Measurements from ENCODE around the gene WDR73.

WDR73 gene

DNA sequence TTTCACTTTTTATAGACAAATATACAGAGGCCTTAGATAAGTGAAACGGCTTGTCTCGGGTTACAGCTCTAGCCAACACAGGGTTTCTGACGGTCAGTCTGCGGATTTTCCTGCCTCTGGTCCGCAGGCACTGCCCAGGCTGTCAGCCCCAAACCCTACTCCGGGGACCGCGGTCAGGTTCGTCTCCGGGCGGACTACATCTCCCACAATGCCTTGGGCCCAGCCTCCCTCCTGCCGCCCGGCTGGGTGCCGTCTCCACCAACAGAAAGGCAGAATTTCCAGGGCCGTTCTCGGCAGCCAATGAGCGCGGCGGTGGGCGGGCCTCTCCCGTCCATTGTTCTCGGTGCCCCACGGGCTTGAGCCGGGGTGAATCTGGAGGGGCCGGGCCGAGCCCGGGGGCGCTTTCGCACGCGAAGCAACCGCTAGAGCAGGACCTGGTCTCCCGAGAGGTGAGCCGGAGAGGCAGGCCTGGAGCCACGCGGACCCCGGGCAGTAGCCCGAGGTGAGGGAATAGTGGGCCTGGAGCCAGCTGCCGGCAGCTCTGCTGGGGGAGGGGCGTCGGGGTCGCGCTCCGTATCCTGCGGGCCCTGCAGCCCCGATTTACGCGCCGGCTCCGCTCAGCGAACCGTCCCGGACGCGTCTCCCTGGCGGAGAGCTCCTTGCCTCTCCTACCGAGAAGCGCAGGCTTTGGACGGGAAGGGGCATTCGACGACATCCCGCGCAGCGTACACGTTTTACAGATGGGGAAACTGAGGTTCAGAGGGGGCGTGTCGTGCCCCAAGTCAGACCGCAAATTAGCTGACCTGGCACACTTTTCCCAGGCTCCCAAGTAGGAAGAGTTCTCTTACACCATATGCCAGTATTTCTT lies 53.2 kb downstream of the WDR73 start, which contains the start of gene ZSCAN2:
TSS of gene ZSCAN2 (plus strand) at position 323 of the 868 bp plus-strand sequence. CDS start 2,919 bp downstream, outside the sequence.
- Histone ChIP-seq H3K79me1 (ENCODE audit: low read depth, low read length) (no peaks in the 10 kb centered on the region), H2BK15ac (ENCODE audit: low read length) (no peak within 1 kb of the TSS), H2BK120ac (ENCODE audit: low read depth, low read length) (no peak within 1 kb of the TSS), H3K14ac (ENCODE audit: low read length) (peak within 1 kb of the TSS; percentile 99), H4K91ac (ENCODE audit: low read depth, low read length, poor library complexity) (no peak within 1 kb of the TSS), H3K4me3 (ENCODE audit: low read length in 2 of 2) (peak within 1 kb of the TSS; percentile 95 to 97), H4K8ac (ENCODE audit: low read depth, low read length) (no peak within 1 kb of the TSS), H3K4me2 (ENCODE audit: insufficient read depth, low read length, poor library complexity, severe bottlenecking) (peak within 1 kb of the TSS; percentile 93), H2AK5ac (ENCODE audit: low read depth, low read length) (peak within 1 kb of the TSS; percentile 89), H3K9me3 (replicated peaks in 1 of 2; ENCODE audit: control insufficient read depth in 2 of 2, insufficient read depth in 1 of 2, low read depth in 1 of 2, low read length in 2 of 2) (peaks cover 0 to 2% of the 10 kb centered on the region in 2 donors), H3K27me3 (ENCODE audit: control insufficient read depth in 3 of 3, insufficient read depth in 3 of 3, low read depth in 1 of 3, low read length in 3 of 3) (peaks cover 0 to 8% (median 2%) of the 10 kb centered on the region in 3 experiments), H3K9ac (ENCODE audit: low read depth, low read length, poor library complexity) (peak within 1 kb of the TSS; percentile 96), H3K27ac (replicated peaks; ENCODE audit: low read length) (peak within 1 kb of the TSS; percentile 79), H3K23ac (ENCODE audit: low read depth, low read length, poor library complexity) (peak within 1 kb of the TSS; percentile 92), H2BK5ac (ENCODE audit: low read length) (peak within 1 kb of the TSS; percentile 77), H3K18ac (ENCODE audit: low read length) (peak within 1 kb of the TSS; percentile 99), H3K4ac (ENCODE audit: low read length) (no peak within 1 kb of the TSS), H3K4me1 (ENCODE audit: control insufficient read depth in 2 of 2, insufficient read depth in 1 of 2, low read depth in 1 of 2, low read length in 2 of 2) (peaks cover 4% of the 10 kb centered on the region in 2 donors), H2BK12ac (ENCODE audit: low read length) (no peak within 1 kb of the TSS), H2AFZ (ENCODE audit: low read length) (peak within 1 kb of the TSS; percentile 96), H3K36me3 (replicated peaks in 1 of 2; ENCODE audit: control insufficient read depth in 2 of 2, insufficient read depth in 2 of 2, low read length in 2 of 2) (peaks cover 12 to 25% of the 10 kb centered on the region in 2 donors)
- no CpG with 5 or more reads among the region's 68 CpGs for WGBS, 2 donors (ENCODE audit: extremely low coverage in 2 of 2, insufficient read length in 2 of 2, insufficient replicate concordance in 1 of 2)
- peak; percentile 95 for DNase-seq (ENCODE audit: low spot score)

DNA sequence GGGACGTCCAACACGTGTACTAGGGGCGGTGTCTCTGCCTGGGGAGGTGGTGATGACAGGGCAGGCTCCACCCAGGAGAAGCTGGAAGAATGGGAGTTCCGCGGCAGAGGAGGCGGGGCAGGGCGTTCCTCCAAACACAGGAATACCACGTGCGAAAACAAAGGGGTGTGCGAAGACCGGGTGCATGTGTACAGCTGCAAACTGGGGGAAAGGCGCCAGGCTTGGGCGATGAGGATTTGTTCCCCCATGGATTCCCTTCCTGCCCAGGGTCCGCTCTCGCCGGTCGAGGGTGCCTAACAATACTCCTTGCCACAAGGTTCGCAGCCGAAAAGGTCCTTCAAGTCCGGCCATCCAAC lies 53.8 kb downstream of the WDR73 start:
- H3K14ac ChIP-seq (ENCODE audit: low read length), result no peak overlapping the region
- H3K4ac ChIP-seq (ENCODE audit: low read length), result no peak overlapping the region
- H3K9ac ChIP-seq (ENCODE audit: low read depth, low read length, poor library complexity), result no peak overlapping the region
- H3K4me1 ChIP-seq (ENCODE audit: control insufficient read depth in 2 of 2, insufficient read depth in 1 of 2, low read depth in 1 of 2, low read length in 2 of 2), result peaks cover 4% of the 10 kb centered on the region in 2 donors
- H2AFZ ChIP-seq (ENCODE audit: low read length), result peak overlapping the region; percentile 96
- H3K18ac ChIP-seq (ENCODE audit: low read length), result peak overlapping the region; percentile 53
- peaks cover 11 to 19% of the 10 kb centered on the region in 2 donors for H3K36me3 ChIP-seq (replicated peaks in 1 of 2; ENCODE audit: control insufficient read depth in 2 of 2, insufficient read depth in 2 of 2, low read length in 2 of 2)
- no CpG with 5 or more reads among the region's 20 CpGs for WGBS, 2 donors (ENCODE audit: extremely low coverage in 2 of 2, insufficient read length in 2 of 2, insufficient replicate concordance in 1 of 2)
- no peak overlapping the region for H2BK12ac ChIP-seq (ENCODE audit: low read length)
- H3K9me3 ChIP-seq (replicated peaks in 1 of 2; ENCODE audit: control insufficient read depth in 2 of 2, insufficient read depth in 1 of 2, low read depth in 1 of 2, low read length in 2 of 2), result peaks cover 0 to 2% of the 10 kb centered on the region in 2 donors
- no peak overlapping the region for H2BK120ac ChIP-seq (ENCODE audit: low read depth, low read length)
- H3K79me1 ChIP-seq (ENCODE audit: low read depth, low read length), result no peaks in the 10 kb centered on the region
- H4K8ac ChIP-seq (ENCODE audit: low read depth, low read length), result no peak overlapping the region
- peak overlapping the region; percentile 60 to 95 for H3K4me3 ChIP-seq (ENCODE audit: low read length in 2 of 2)
- H2AK5ac ChIP-seq (ENCODE audit: low read depth, low read length), result no peak overlapping the region
- no peak overlapping the region for H2BK15ac ChIP-seq (ENCODE audit: low read length)
- no peak overlapping the region for H2BK5ac ChIP-seq (ENCODE audit: low read length)
- H4K91ac ChIP-seq (ENCODE audit: low read depth, low read length, poor library complexity), result no peak overlapping the region
- peaks cover 0 to 8% (median 2%) of the 10 kb centered on the region in 3 experiments for H3K27me3 ChIP-seq (ENCODE audit: control insufficient read depth in 3 of 3, insufficient read depth in 3 of 3, low read depth in 1 of 3, low read length in 3 of 3)
- peak overlapping the region; percentile 93 for H3K4me2 ChIP-seq (ENCODE audit: insufficient read depth, low read length, poor library complexity, severe bottlenecking)
- no peak for DNase-seq (ENCODE audit: low spot score)
- H3K27ac ChIP-seq (replicated peaks; ENCODE audit: low read length), result no peak overlapping the region
- H3K23ac ChIP-seq (ENCODE audit: low read depth, low read length, poor library complexity), result no peak overlapping the region

DNA sequence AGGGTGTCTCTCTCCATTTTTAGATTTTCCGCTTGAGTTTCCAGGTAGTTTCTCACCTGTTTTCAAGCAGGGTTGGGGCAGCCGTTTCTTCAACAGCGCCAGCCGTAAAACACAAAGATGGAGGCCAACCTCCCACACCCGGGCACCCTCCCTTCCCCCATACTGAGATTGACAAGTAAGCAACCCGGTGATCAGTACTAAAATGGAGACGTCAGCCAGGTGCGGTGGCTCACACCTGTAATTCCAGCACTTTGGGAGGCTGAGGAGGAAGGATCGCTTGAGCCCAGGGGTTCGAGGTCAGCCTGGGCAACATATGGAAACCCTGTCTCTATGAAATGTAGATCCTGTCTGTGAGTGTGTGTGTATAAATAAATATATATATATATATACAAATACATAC lies 54.2 kb downstream of the WDR73 start:
- Histone ChIP-seq H3K4me2 (ENCODE audit: insufficient read depth, low read length, poor library complexity, severe bottlenecking) (no peak overlapping the region), H3K4ac (ENCODE audit: low read length) (no peak overlapping the region), H3K4me3 (ENCODE audit: low read length in 2 of 2) (peak overlapping the region in 1 of 2 donors; percentile 95), H3K18ac (ENCODE audit: low read length) (no peak overlapping the region), H2BK120ac (ENCODE audit: low read depth, low read length) (no peak overlapping the region), H3K9me3 (replicated peaks in 1 of 2; ENCODE audit: control insufficient read depth in 2 of 2, insufficient read depth in 1 of 2, low read depth in 1 of 2, low read length in 2 of 2) (peaks cover 0 to 2% of the 10 kb centered on the region in 2 donors), H2BK12ac (ENCODE audit: low read length) (no peak overlapping the region), H3K27me3 (ENCODE audit: control insufficient read depth in 3 of 3, insufficient read depth in 3 of 3, low read depth in 1 of 3, low read length in 3 of 3) (peaks cover 0 to 8% (median 2%) of the 10 kb centered on the region in 3 experiments), H3K36me3 (replicated peaks in 1 of 2; ENCODE audit: control insufficient read depth in 2 of 2, insufficient read depth in 2 of 2, low read length in 2 of 2) (peaks cover 8 to 15% of the 10 kb centered on the region in 2 donors), H3K14ac (ENCODE audit: low read length) (no peak overlapping the region), H2AFZ (ENCODE audit: low read length) (no peak overlapping the region), H3K79me1 (ENCODE audit: low read depth, low read length) (no peaks in the 10 kb centered on the region), H3K23ac (ENCODE audit: low read depth, low read length, poor library complexity) (no peak overlapping the region), H2AK5ac (ENCODE audit: low read depth, low read length) (no peak overlapping the region), H3K9ac (ENCODE audit: low read depth, low read length, poor library complexity) (no peak overlapping the region), H3K4me1 (ENCODE audit: control insufficient read depth in 2 of 2, insufficient read depth in 1 of 2, low read depth in 1 of 2, low read length in 2 of 2) (peaks cover 4% of the 10 kb centered on the region in 2 donors), H2BK5ac (ENCODE audit: low read length) (peak overlapping the region; percentile 35), H4K91ac (ENCODE audit: low read depth, low read length, poor library complexity) (no peak overlapping the region), H4K8ac (ENCODE audit: low read depth, low read length) (no peak overlapping the region), H2BK15ac (ENCODE audit: low read length) (no peak overlapping the region), H3K27ac (replicated peaks; ENCODE audit: low read length) (no peak overlapping the region)
- no peak for DNase-seq (ENCODE audit: low spot score)
- WGBS, 2 donors (ENCODE audit: extremely low coverage in 2 of 2, insufficient read length in 2 of 2, insufficient replicate concordance in 1 of 2), result no CpG with 5 or more reads among the region's 10 CpGs

DNA sequence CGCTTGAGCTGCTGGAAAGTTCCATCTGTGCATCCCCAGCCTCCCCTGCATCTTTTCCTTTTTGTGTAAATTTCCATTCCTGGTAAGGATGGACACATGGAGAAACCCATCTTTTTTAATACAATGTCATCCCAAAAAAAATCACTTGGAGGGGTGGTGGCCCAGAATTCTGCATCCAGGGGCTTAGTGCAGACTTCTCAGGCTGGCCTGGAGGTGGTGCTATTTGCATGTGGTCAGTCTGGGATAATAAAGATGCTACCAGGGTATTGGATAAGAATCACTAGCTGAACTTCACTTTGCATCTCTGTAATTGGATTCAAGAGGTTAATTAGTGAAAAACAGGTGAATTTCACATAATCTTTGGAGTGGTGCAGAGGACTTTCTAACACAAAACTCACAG lies 55.1 kb downstream of the WDR73 start:
- Histone ChIP-seq H3K4me2 (ENCODE audit: insufficient read depth, low read length, poor library complexity, severe bottlenecking) (no peak overlapping the region), H3K18ac (ENCODE audit: low read length) (no peak overlapping the region), H3K4ac (ENCODE audit: low read length) (no peak overlapping the region), H3K27me3 (ENCODE audit: control insufficient read depth in 3 of 3, insufficient read depth in 3 of 3, low read depth in 1 of 3, low read length in 3 of 3) (peaks cover 2 to 8% (median 2%) of the 10 kb centered on the region in 3 experiments), H2BK5ac (ENCODE audit: low read length) (no peak overlapping the region), H2BK120ac (ENCODE audit: low read depth, low read length) (no peak overlapping the region), H3K4me1 (ENCODE audit: control insufficient read depth in 2 of 2, insufficient read depth in 1 of 2, low read depth in 1 of 2, low read length in 2 of 2) (peaks cover 5 to 7% of the 10 kb centered on the region in 2 donors), H3K9ac (ENCODE audit: low read depth, low read length, poor library complexity) (no peak overlapping the region), H3K14ac (ENCODE audit: low read length) (no peak overlapping the region), H3K23ac (ENCODE audit: low read depth, low read length, poor library complexity) (no peak overlapping the region), H2AFZ (ENCODE audit: low read length) (no peak overlapping the region), H3K79me1 (ENCODE audit: low read depth, low read length) (no peaks in the 10 kb centered on the region), H2BK15ac (ENCODE audit: low read length) (no peak overlapping the region), H2AK5ac (ENCODE audit: low read depth, low read length) (no peak overlapping the region), H3K4me3 (ENCODE audit: low read length in 2 of 2) (no peak overlapping the region), H2BK12ac (ENCODE audit: low read length) (no peak overlapping the region), H3K9me3 (replicated peaks in 1 of 2; ENCODE audit: control insufficient read depth in 2 of 2, insufficient read depth in 1 of 2, low read depth in 1 of 2, low read length in 2 of 2) (peaks cover 0 to 2% of the 10 kb centered on the region in 2 donors), H4K8ac (ENCODE audit: low read depth, low read length) (no peak overlapping the region), H3K36me3 (replicated peaks in 1 of 2; ENCODE audit: control insufficient read depth in 2 of 2, insufficient read depth in 2 of 2, low read length in 2 of 2) (peaks cover 4 to 6% of the 10 kb centered on the region in 2 donors), H4K91ac (ENCODE audit: low read depth, low read length, poor library complexity) (no peak overlapping the region), H3K27ac (replicated peaks; ENCODE audit: low read length) (no peak overlapping the region)
- no CpG with 5 or more reads among the region's 1 CpG for WGBS, 2 donors (ENCODE audit: extremely low coverage in 2 of 2, insufficient read length in 2 of 2, insufficient replicate concordance in 1 of 2)
- no peak for DNase-seq (ENCODE audit: low spot score)

All from neuronal stem cell (in vitro differentiated cells).